H1 (cell line): ENCODE measurements around the gene DENND1A. TPM values are rescaled to one million over a fixed set of nuclear protein-coding genes. Genes with fewer than 3 reads are reported as not detected.

Experiments
- CTCF ChIA-PET: fragments of 300-600 bp; sonication (Branson Sonifier 250); formaldehyde crosslinking; loops from one replicate; lab custom pipeline; 2021; ENCODE audit not compliant: partially characterized antibody; lab: Charles Lee
- POLR2A ChIA-PET: fragments of 300-600 bp; sonication (Branson Sonifier 250); formaldehyde crosslinking; loops from one replicate; lab custom pipeline; 2021; ENCODE audit warnings: inconsistent platforms; ENCODE audit not compliant: partially characterized antibody; lab: Charles Lee
- DNase-seq, 2 experiments: peaks; one replicate each; pipeline versions ENCODE4 v3.0.0 to v3.0.0-alpha.2; 2010 to 2022; ENCODE audit warnings: low spot score in 2 of 2, low read depth in 1 of 2, mixed read lengths in 1 of 2
- FAIRE-seq: peaks from 2 replicates; lab custom pipeline; 2011; peaks lifted over from hg19 to GRCh38; lab: Jason Lieb, UNC
- H2AFZ ChIP-seq: 2 replicates; pipeline ENCODE4 v1.8.1; 2012; ENCODE audit warnings: low read length, inconsistent platforms
- H2AK5ac ChIP-seq: 2 replicates; pipeline ENCODE4 v1.6.1; 2013; ENCODE audit warnings: low read depth, low read length
- H2BK120ac ChIP-seq: replicated peaks from 2 replicates; pipeline ENCODE3; 2013; ENCODE audit warnings: low read depth, low read length, inconsistent platforms
- H2BK12ac ChIP-seq: 2 replicates; pipeline ENCODE4 v1.6.1; 2013; ENCODE audit warnings: low read depth, low read length
- H2BK15ac ChIP-seq: 2 replicates; pipeline ENCODE4 v1.6.1; 2013; ENCODE audit warnings: low read length
- H2BK20ac ChIP-seq: 2 replicates; pipeline ENCODE4 v1.6.1; 2013; ENCODE audit warnings: low read length
- H2BK5ac ChIP-seq: 2 replicates; pipeline ENCODE4 v1.6.1; 2013; ENCODE audit warnings: low read depth, low read length
- H3K14ac ChIP-seq: 2 replicates; pipeline ENCODE4 v1.6.1; 2013; ENCODE audit warnings: inconsistent platforms; ENCODE audit not compliant: insufficient read length
- H3K18ac ChIP-seq: 2 replicates; pipeline ENCODE4 v1.6.1; 2013; ENCODE audit warnings: low read length; ENCODE audit errors: extremely low read depth
- H3K23ac ChIP-seq: 2 replicates; pipeline ENCODE4 v1.6.1; 2013; ENCODE audit warnings: inconsistent platforms; ENCODE audit not compliant: insufficient read length
- H3K23me2 ChIP-seq: 2 replicates; pipeline ENCODE4 v1.6.1; 2013; ENCODE audit warnings: low read depth, low read length
- H3K27ac ChIP-seq: 2 replicates; pipeline ENCODE4 v1.6.1; 2011; ENCODE audit warnings: low read depth, low read length, inconsistent platforms
- H3K27me3 ChIP-seq, 4 experiments: replicated peaks in 1 of 4; 1 replicate in 1 of 4; 2 replicates in 3 of 4; pipeline versions ENCODE4 v1.6.1 to v1.8.1; 2011 to 2013; ENCODE audit warnings: low read length in 3 of 4, mild to moderate bottlenecking in 3 of 4, inconsistent platforms in 2 of 4, mixed read lengths in 2 of 4, moderate library complexity in 1 of 4; ENCODE audit not compliant: control insufficient read depth in 3 of 4, insufficient read depth in 3 of 4; ENCODE audit errors: extremely low read depth in 1 of 4
- H3K36me3 ChIP-seq, 4 experiments: 2 replicates each; pipeline versions ENCODE4 v1.6.1 to v1.8.1; 2011 to 2013; ENCODE audit warnings: mild to moderate bottlenecking in 4 of 4, low read length in 3 of 4, moderate library complexity in 2 of 4, control low read depth in 1 of 4, inconsistent platforms in 1 of 4; ENCODE audit not compliant: insufficient read depth in 4 of 4, control insufficient read depth in 2 of 4
- H3K4ac ChIP-seq: replicated peaks from 2 replicates; pipeline ENCODE3; 2013; ENCODE audit warnings: low read length, low read depth, mixed read lengths, inconsistent platforms; ENCODE audit not compliant: insufficient read length
- H3K4me1 ChIP-seq, 4 experiments: replicated peaks in 1 of 4; 1 replicate in 1 of 4; 2 replicates in 3 of 4; pipeline versions ENCODE4 v1.6.1 to v1.8.1; 2011 to 2013; ENCODE audit warnings: low read length in 3 of 4, inconsistent platforms in 2 of 4, mixed read lengths in 1 of 4; ENCODE audit not compliant: insufficient read depth in 4 of 4, control insufficient read depth in 3 of 4
- H3K4me2 ChIP-seq, 2 experiments: 2 replicates each; pipeline versions ENCODE4 v1.6.1 to v1.8.1; 2011 to 2013; ENCODE audit warnings: low read depth in 2 of 2, low read length in 2 of 2, control low read depth in 1 of 2, inconsistent platforms in 1 of 2, mild to moderate bottlenecking in 1 of 2; ENCODE audit not compliant: insufficient read depth in 1 of 2
- H3K4me3 ChIP-seq, 4 experiments: fragments of 200-600, 300-600 bp in 1 of 4; sonication (generic), shearing (Covaris generic), sonication (Bioruptor Twin) in 1 of 4; 2 replicates each; pipeline versions ENCODE4 v1.5.1 to v1.8.1; 2011 to 2016; ENCODE audit warnings: low read length in 4 of 4, low read depth in 3 of 4, control low read depth in 2 of 4, inconsistent platforms in 2 of 4, mild to moderate bottlenecking in 2 of 4, mixed read lengths in 1 of 4, moderate library complexity in 1 of 4; ENCODE audit not compliant: insufficient read depth in 2 of 4; ENCODE audit errors: extremely low read depth in 1 of 4
- H3K56ac ChIP-seq: replicated peaks from 2 replicates; pipeline ENCODE3; 2013; ENCODE audit warnings: low read depth, mild to moderate bottlenecking, mixed read lengths, low read length, inconsistent platforms; ENCODE audit not compliant: insufficient read length
- H3K79me1 ChIP-seq: 2 replicates; pipeline ENCODE4 v1.6.1; 2013; ENCODE audit warnings: low read depth, low read length, control low read depth
- H3K79me2 ChIP-seq, 2 experiments: 2 replicates each; pipeline versions ENCODE4 v1.6.1 to v1.8.1; 2012 to 2013; ENCODE audit warnings: low read length in 2 of 2, mild to moderate bottlenecking in 2 of 2, inconsistent platforms in 1 of 2; ENCODE audit not compliant: insufficient read depth in 2 of 2, control insufficient read depth in 1 of 2
- H3K9ac ChIP-seq, 4 experiments: replicated peaks in 1 of 4; 1 replicate in 1 of 4; 2 replicates in 3 of 4; pipeline versions ENCODE4 v1.6.1 to v1.8.1; 2011 to 2013; ENCODE audit warnings: low read depth in 3 of 4, low read length in 3 of 4, control low read depth in 2 of 4, mild to moderate bottlenecking in 2 of 4, moderate library complexity in 2 of 4, inconsistent platforms in 1 of 4; ENCODE audit errors: extremely low read depth in 1 of 4
- H3K9me3 ChIP-seq, 2 experiments: 2 replicates each; pipeline versions ENCODE4 v1.6.1 to v1.8.1; 2012 to 2013; ENCODE audit warnings: mild to moderate bottlenecking in 2 of 2, moderate library complexity in 2 of 2, control low read depth in 1 of 2, inconsistent platforms in 1 of 2, low read depth in 1 of 2, low read length in 1 of 2, mixed read lengths in 1 of 2; ENCODE audit not compliant: insufficient read depth in 2 of 2
- H4K20me1 ChIP-seq, 2 experiments: replicated peaks in 1 of 2; 2 replicates each; pipeline versions ENCODE3 to v1.8.1; 2011 to 2013; ENCODE audit warnings: inconsistent platforms in 2 of 2, low read length in 2 of 2, mild to moderate bottlenecking in 1 of 2; ENCODE audit not compliant: insufficient read depth in 2 of 2, control insufficient read depth in 1 of 2
- H4K5ac ChIP-seq: 2 replicates; pipeline ENCODE4 v1.6.1; 2013; ENCODE audit warnings: low read length, low read depth, mixed read lengths, inconsistent platforms; ENCODE audit not compliant: insufficient read length
- H4K8ac ChIP-seq: 2 replicates; pipeline ENCODE4 v1.8.0; 2013; ENCODE audit warnings: mild to moderate bottlenecking, moderate library complexity, low read length, inconsistent platforms; ENCODE audit not compliant: insufficient read depth; ENCODE audit errors: extremely low read depth
- H4K91ac ChIP-seq: replicated peaks from 2 replicates; pipeline ENCODE3; 2013; ENCODE audit warnings: low read length, mixed read lengths, inconsistent platforms; ENCODE audit not compliant: insufficient read length
- ZNF274 ChIP-seq: IDR thresholded peaks from 2 replicates; pipeline ENCODE4 v1.7.0; 2012; ENCODE audit warnings: low read length, borderline replicate concordance; ENCODE audit errors: extremely low read depth
- WGBS, 2 experiments: shearing (Covaris generic) in 1 of 2; methylation state at CpG; one replicate each; pipeline versions ENCODE4 v1.1.6 to v1.1.7; 2013 to 2015; ENCODE audit warnings: low lambda C conversion rate in 2 of 2, mixed read lengths in 2 of 2, inconsistent platforms in 1 of 2, low coverage in 1 of 2, missing lambda C conversion rate in 1 of 2; ENCODE audit not compliant: insufficient replicate concordance in 2 of 2, insufficient coverage in 1 of 2, insufficient read length in 1 of 2; ENCODE audit errors: extremely low coverage in 1 of 2, missing lambda C conversion rate in 1 of 2; 5-methylcytosine and 5-hydroxymethylcytosine counted together
- polyA plus RNA-seq, 7 experiments: library from polyadenylated mRNA; depleted of rRNA in 3 of 7; stranded (reverse) in 5 of 7; unstranded in 2 of 7; fragments of >200 nt in 5 of 7; fragments of 200-250 nt in 2 of 7; gene quantifications; 1 replicate in 5 of 7; 2 replicates in 1 of 7; 4 replicates in 1 of 7; pipeline versions ENCODE4 v1.2.1 to v1.2.3, GENCODE V29; 2011 to 2013; ENCODE audit warnings: missing spikeins in 2 of 7, mixed read lengths in 2 of 7
- total RNA-seq: library from RNA; stranded (reverse); fragmentation: NEBNext Ultra II Directional; extraction: Animal tissue kit (Norgen Biotek cat#: 25700); gene quantifications from 2 replicates; pipeline ENCODE4 v1.2.1, GENCODE V29; 2021

The DENND1A gene
- total and polyA plus RNA-seq, 2 of the 8 experiments (the other 6 are each of a cell fraction or from before 2014, with no cell fraction given), result 24.1 to 26.4 TPM

DNA sequence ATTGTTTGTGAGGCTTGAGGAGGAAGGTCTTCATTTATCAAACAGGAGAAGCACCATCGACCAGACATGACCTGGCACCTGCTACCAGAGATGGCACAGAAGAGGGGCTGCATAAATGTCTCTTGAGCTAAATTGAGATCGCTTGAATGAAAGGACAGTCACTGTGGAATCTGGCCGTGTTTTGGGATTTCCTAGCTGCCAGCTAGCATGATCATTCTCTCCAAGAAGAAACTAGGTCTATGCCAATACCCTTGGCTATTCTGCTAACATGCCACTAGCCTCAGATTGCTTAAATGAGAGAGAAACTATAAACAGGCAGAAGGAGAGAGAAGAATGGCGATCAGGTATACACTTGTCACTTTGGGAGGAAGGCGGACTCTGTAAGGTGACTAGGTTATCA is 324.6 kb downstream of the DENND1A start:
- Histone ChIP-seq H3K23ac (no peak overlapping the region), H3K4ac (no peak overlapping the region), H2BK120ac (no peak overlapping the region), H2BK20ac (no peak overlapping the region), H2AFZ (no peak overlapping the region), H3K36me3 (no peaks in the 10 kb centered on the region), H3K9me3 (no peaks in the 10 kb centered on the region)
- CTCF ChIA-PET, result no interaction called here
- no peak for FAIRE-seq
- no peak for TF ChIP-seq ZNF274
- TF ChIP-seq, all 59 proteins: peak for 0
- no peak overlapping the region for H4K5ac ChIP-seq
- H3K79me2 ChIP-seq, result no peaks in the 10 kb centered on the region
- no peak overlapping the region for H2BK12ac ChIP-seq
- no peak overlapping the region for H3K56ac ChIP-seq
- no peak overlapping the region for H2AK5ac ChIP-seq
- H3K27ac ChIP-seq, result no peak overlapping the region
- 77% methylated on average over 5 of the region's 5 CpGs; no CpG with 5 or more reads in 1 of the 2 experiments for WGBS, 2 experiments
- no peak overlapping the region for H3K14ac ChIP-seq
- no peak overlapping the region for H3K4me2 ChIP-seq
- POLR2A ChIA-PET, result no interaction called here
- peaks cover 0 to 2% of the 10 kb centered on the region in 2 experiments for H4K20me1 ChIP-seq
- no peak overlapping the region for H2BK15ac ChIP-seq
- no peaks in the 10 kb centered on the region for H3K23me2 ChIP-seq
- DNase-seq, result no peak
- no peak overlapping the region for H4K91ac ChIP-seq
- H3K9ac ChIP-seq, result no peak overlapping the region
- H3K18ac ChIP-seq, result no peak overlapping the region
- H2BK5ac ChIP-seq, result no peak overlapping the region
- no peaks in the 10 kb centered on the region; a peak in 1 of 7 replicates for H3K4me1 ChIP-seq
- H3K27me3 ChIP-seq, result no peaks in the 10 kb centered on the region
- no peak overlapping the region for H3K4me3 ChIP-seq
- H4K8ac ChIP-seq, result no peak overlapping the region
- H3K79me1 ChIP-seq, result no peaks in the 10 kb centered on the region
